Heart right ventricle (tissue), 16 donors: Measurements from ENCODE around the gene NKX1-1. TPM values are rescaled to one million over a fixed set of nuclear protein-coding genes. Genes with fewer than 3 reads are reported as not detected.
"Not testable (repeated sequence)": the region's sequence is repeated elsewhere in the genome, so short reads cannot be mapped to it uniquely, and the experiment has no call there.

ENCODE experiments used
- ATAC-seq, 8 donors: fragments of 200-7000 bp; cut with Tn5 transposase; one replicate each; pipeline ENCODE4 v1.9.1; 2020; ENCODE audit warnings: mild to moderate bottlenecking in 8 of 8, moderate library complexity in 8 of 8, moderate number of reproducible peaks in 1 of 8
- DNase-seq, 2 donors: peaks; one replicate each; pipeline ENCODE4 v3.0.0-alpha.2; 2020
- H3K27ac ChIP-seq, 10 donors: fragments of 200-600 bp; sonication (generic) in 2 of 10; one replicate each; pipeline versions ENCODE4 v1.5.0 to v1.8.0; 2020 to 2022; ENCODE audit warnings: mild to moderate bottlenecking in 3 of 10
- H3K27me3 ChIP-seq, 7 donors: fragments of 200-600 bp; one replicate each; pipeline ENCODE4 v1.8.0; 2021 to 2022; ENCODE audit warnings: mild to moderate bottlenecking in 2 of 7
- H3K36me3 ChIP-seq, 9 donors: fragments of 200-600 bp; sonication (generic) in 1 of 9; one replicate each; pipeline versions ENCODE4 v1.5.0 to v1.8.0; 2020 to 2022; ENCODE audit warnings: mild to moderate bottlenecking in 2 of 9
- H3K4me1 ChIP-seq, 9 donors: fragments of 200-600 bp; sonication (generic) in 1 of 9; one replicate each; pipeline versions ENCODE4 v1.5.0 to v1.8.0; 2020 to 2022; ENCODE audit warnings: mild to moderate bottlenecking in 4 of 9
- H3K4me3 ChIP-seq, 10 donors: fragments of 200-600 bp; sonication (generic) in 2 of 10; one replicate each; pipeline versions ENCODE4 v1.5.0 to v1.8.0; 2020 to 2022; ENCODE audit warnings: mild to moderate bottlenecking in 7 of 10, moderate library complexity in 2 of 10
- H3K9me3 ChIP-seq, 11 donors: fragments of 200-600 bp in 10 of 11; sonication (generic) in 2 of 11; one replicate each; pipeline versions ENCODE4 v1.5.0 to v1.8.0; 2013 to 2022; ENCODE audit warnings: mild to moderate bottlenecking in 2 of 11, control low read depth in 1 of 11, moderate library complexity in 1 of 11
- WGBS, 2 donors: extraction: QIAGEN DNeasy Blood & Tissue Kit; methylation state at CpG; one replicate each; pipeline ENCODE4 v1.1.7; 2013; ENCODE audit warnings: inconsistent platforms in 1 of 2; 5-methylcytosine and 5-hydroxymethylcytosine counted together
- intact Hi-C, 10 donors: fragments of 100-400 bp; cut with DNase I; formaldehyde crosslinking; loops; one replicate each; pipeline versions ENCODE4 v1.11.1 to v1.14.2; 2022
- polyA plus RNA-seq, 2 donors: library from polyadenylated mRNA; stranded (reverse); fragments of 200-250 nt; gene quantifications; one replicate each; pipeline ENCODE4 v1.2.3, GENCODE V29; 2013
- total RNA-seq, 10 donors: library from RNA; stranded (reverse); fragmentation: NEBNext Ultra II Directional in 3 of 10; extraction: Animal tissue kit (Norgen Biotek cat#: 25700) in 3 of 10; gene quantifications; one replicate each; pipeline versions ENCODE4 v1.2.1 to v1.2.4, GENCODE V29; 2021 to 2023
- TF ChIP-seq, protein P1 (sequence below), 9 donors: fragments of 200-600 bp; sonication (generic) in 2 of 9; IDR thresholded peaks; one replicate each; pipeline versions ENCODE4 v1.5.0 to v1.8.0; 2021 to 2022; ENCODE audit warnings: antibody characterized with exemption in 9 of 9, mild to moderate bottlenecking in 5 of 9, moderate library complexity in 1 of 9
- donor health status: Arrhythmogenic right ventricular cardiomyopathy.
- donor health status: ischemic (EF 13 %, LVEDD 7.1; RV severe dilation, severe dysfunction).
- donor health status: healthy with polysubstance abuse.
- donor health status: DM: no; HTN: yes; CAD: no.
- donor health status: DM: no; HTN: no; CAD: no.
- donor health status: ischemic (EF 25% LVEDD 6.9; RV normal size, moderate dysfunction).
- donor health status: ischemic (EF 25% LVEDD 5.7; RV mildly dilated, moderate dysfunction).
- donor health status: healthy.
- donor health status: DM: yes; HTN: yes; CAD: no.
- donor health status: Ischemic cardiomyopathy.
- donor health status: ischemic (EF 35%, LVEDD 5.7; RV mildly dilated, moderate dysfunction).
- donor health status: nonischemic (EF 11% LVEDD 7.7; RV severe dilation, severe dysfunction).
- donor health status: DM: yes; HTN: yes; CAD: no.
- donor health status: PGD.
- donor health status: ischemic (EF 29% LVEDD 5.4; RV normal size, mild dysfunction).
- donor health status: nonischemic (EF 23%, LVEDD 6.1; RV moderate dilation, normal function).

The NKX1-1 gene
- total and polyA plus RNA-seq, 12 donors, result not detected

DNA sequence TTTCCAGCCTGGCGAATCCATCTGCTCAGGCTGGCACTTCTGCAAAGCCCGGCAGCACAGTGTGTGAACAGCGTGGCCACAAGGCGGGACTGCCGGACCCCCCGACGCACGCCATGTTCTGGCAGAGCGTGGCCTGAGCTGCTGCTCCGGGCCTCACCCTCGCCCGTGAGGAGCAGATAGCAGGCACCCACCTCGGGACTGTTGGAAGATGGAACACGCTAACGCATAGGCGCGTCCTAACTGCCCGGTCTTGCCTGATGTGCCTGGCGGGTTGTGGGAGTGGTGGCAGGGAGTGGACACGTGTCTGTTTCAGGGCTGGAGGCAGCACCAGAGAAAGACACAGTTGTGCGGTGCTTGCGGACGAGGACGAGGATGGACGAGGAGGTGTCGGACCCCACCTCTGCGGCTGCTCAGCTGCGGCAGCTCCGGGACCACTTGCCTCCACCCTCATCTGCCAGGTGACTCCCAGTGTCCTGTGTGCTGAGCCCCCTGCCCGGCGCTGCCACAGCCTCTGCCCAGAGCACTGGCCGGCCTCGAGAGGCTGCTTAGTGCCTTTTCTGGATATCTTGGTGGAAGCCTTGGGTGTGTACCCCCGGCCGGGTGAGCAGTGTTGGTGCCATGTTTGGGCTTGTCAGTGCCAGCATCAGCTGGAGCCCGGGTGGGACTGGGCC lies 31.1 kb downstream of the NKX1-1 start:
- ATAC-seq, result no peak
- intact Hi-C loops, result no loop called here

DNA sequence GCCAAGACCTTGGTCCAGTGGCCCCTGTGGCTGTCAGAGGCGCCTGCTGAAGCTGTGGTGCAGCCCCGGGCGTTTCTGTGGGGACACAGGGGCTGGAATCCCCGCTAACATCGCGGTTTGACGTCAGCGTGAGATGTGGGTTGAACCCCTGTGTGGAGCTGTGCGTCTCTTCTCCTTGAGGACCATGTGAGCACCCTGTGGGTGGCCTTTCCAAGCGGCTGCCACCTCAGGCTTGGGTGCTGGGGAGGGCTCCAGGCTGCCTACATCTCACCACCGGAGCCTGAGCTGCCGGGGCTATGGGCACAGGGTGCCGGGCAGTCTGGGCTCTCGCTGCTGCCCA lies 31.6 kb downstream of the NKX1-1 start:
- H3K9me3 ChIP-seq, result no peaks in the 10 kb centered on the region
- TF ChIP-seq, protein P1, sequence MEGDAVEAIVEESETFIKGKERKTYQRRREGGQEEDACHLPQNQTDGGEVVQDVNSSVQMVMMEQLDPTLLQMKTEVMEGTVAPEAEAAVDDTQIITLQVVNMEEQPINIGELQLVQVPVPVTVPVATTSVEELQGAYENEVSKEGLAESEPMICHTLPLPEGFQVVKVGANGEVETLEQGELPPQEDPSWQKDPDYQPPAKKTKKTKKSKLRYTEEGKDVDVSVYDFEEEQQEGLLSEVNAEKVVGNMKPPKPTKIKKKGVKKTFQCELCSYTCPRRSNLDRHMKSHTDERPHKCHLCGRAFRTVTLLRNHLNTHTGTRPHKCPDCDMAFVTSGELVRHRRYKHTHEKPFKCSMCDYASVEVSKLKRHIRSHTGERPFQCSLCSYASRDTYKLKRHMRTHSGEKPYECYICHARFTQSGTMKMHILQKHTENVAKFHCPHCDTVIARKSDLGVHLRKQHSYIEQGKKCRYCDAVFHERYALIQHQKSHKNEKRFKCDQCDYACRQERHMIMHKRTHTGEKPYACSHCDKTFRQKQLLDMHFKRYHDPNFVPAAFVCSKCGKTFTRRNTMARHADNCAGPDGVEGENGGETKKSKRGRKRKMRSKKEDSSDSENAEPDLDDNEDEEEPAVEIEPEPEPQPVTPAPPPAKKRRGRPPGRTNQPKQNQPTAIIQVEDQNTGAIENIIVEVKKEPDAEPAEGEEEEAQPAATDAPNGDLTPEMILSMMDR (IDR thresholded peaks at IDR 0.05), result no peak
- ATAC-seq, result no peak
- no peak overlapping the region for H3K4me3 ChIP-seq
- H3K27me3 ChIP-seq, result no peaks in the 10 kb centered on the region
- peak in 1 of 2 donors; percentile 8 for DNase-seq
- no peaks in the 10 kb centered on the region for H3K4me1 ChIP-seq
- H3K27ac ChIP-seq, result no peak overlapping the region
- WGBS, 2 donors, result 96 to 97% methylated on average over 14 of the region's 14 CpGs
- peaks cover 0 to 70% (median 11%) of the 10 kb centered on the region in 9 donors for H3K36me3 ChIP-seq
- intact Hi-C loops, result no loop called here

More for the DNA sequence above, 31.1 kb downstream of the NKX1-1 start:
- TF ChIP-seq, protein P1 (IDR thresholded peaks at IDR 0.05), result no peak
- peak in 1 of 2 donors; percentile 8 for DNase-seq
- Histone ChIP-seq H3K4me3 (no peak overlapping the region), H3K27me3 (no peaks in the 10 kb centered on the region), H3K4me1 (no peaks in the 10 kb centered on the region), H3K27ac (no peak overlapping the region), H3K36me3 (peaks cover 0 to 70% (median 11%) of the 10 kb centered on the region in 9 donors), H3K9me3 (no peaks in the 10 kb centered on the region)
- 97% methylated on average over 36 of the region's 36 CpGs for WGBS, 2 donors

DNA sequence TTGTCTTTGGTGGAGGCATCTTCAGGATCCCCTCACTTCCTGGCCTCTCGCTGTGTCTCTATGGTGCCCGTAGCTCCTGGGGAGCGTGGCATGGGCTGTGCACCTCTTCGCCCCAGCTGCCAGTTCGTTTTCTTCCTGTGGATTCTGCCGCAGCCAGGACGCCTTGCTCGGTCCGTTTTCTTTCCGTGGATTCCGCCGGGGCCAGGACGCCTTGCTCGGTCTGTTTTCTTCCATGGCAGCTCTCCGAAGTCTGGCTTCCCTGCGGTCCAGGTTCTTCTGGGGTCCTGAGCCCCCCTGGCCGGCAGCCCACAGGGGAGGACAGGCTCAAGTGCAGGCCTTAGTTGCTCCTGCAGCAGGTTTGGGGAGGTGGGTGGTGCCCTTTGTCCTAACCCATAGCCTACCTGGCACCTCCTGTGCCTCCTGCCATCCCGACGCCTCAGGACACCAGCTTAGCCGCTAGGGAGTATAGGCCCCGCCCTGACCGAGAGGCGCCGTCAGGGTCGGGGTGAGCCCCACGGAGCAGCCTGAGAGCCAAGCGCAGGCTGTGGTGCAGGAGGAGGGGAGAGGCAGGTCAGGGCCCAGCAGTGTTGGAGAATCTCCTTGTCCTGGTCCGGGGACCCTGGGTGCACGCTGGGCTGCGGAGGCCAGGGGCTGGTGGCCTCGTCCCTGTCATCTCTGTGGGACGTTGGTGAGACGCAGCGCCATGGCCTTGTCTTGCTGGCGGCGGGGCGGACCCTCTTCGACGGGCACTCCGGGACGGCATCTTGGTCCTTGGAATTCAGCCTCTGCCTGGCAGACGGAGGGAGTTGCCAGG lies 32.1 kb downstream of the NKX1-1 start:
- ATAC-seq (no peak), DNase-seq (peak in 1 of 2 donors; percentile 5)
- Histone ChIP-seq H3K27me3 (no peaks in the 10 kb centered on the region), H3K4me3 (no peak overlapping the region), H3K27ac (no peak overlapping the region), H3K9me3 (no peaks in the 10 kb centered on the region), H3K36me3 (peaks cover 0 to 75% (median 11%) of the 10 kb centered on the region in 9 donors), H3K4me1 (no peaks in the 10 kb centered on the region)
- 96 to 97% methylated on average over 42 of the region's 42 CpGs for WGBS, 2 donors
- TF ChIP-seq, protein P1 (IDR thresholded peaks at IDR 0.05), result no peak
- intact Hi-C loops, result no loop called here

DNA sequence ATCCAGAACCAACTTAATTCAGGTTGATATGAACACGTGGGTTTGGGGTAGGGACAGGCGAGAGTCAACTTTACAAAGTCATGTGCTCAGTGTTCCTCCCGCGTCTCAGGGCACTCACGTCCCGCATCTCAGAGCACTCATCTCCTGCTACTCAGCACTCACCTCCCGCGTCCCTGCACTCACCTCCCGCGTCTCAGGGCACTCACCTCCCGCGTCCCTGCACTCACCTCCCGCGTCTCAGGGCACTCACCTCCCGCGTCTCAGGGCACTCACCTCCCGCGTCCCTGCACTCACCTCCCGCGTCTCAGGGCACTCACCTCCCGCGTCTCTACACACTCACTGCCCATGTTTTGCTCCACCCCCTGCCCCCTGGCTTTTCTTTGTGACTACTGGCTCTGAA lies 33.7 kb downstream of the NKX1-1 start:
- ATAC-seq, H3K9me3 ChIP-seq, H3K27me3 ChIP-seq, H3K4me1 ChIP-seq, H3K4me3 ChIP-seq, intact Hi-C loops, DNase-seq, H3K27ac ChIP-seq: not testable (repeated sequence)
- H3K36me3 ChIP-seq, result peaks cover 0 to 83% (median 11%) of the 10 kb centered on the region in 9 donors
- 76 to 79% methylated on average over 13 to 14 of the region's 22 CpGs for WGBS, 2 donors
